Esophagus (tissue), 2 donors: ENCODE measurements around the gene VTI1B. TPM values are rescaled to one million over a fixed set of nuclear protein-coding genes. Genes with fewer than 3 reads are reported as not detected.
"Not testable (repeated sequence)": the region's sequence is repeated elsewhere in the genome, so short reads cannot be mapped to it uniquely, and the experiment has no call there.

Experiments
- H3K27ac ChIP-seq, 2 donors: one replicate each; pipeline ENCODE4 v1.5.1; 2013; ENCODE audit warnings: low read depth in 2 of 2, mild to moderate bottlenecking in 2 of 2, inconsistent platforms in 1 of 2, low read length in 1 of 2, moderate library complexity in 1 of 2
- H3K27me3 ChIP-seq, 2 donors: one replicate each; pipeline ENCODE4 v1.6.1; 2013; ENCODE audit warnings: low read length in 2 of 2, control low read depth in 1 of 2, mild to moderate bottlenecking in 1 of 2; ENCODE audit not compliant: insufficient read depth in 2 of 2, control insufficient read depth in 1 of 2
- H3K36me3 ChIP-seq, 2 donors: one replicate each; pipeline ENCODE4 v1.6.1; 2013; ENCODE audit warnings: low read length in 1 of 2; ENCODE audit not compliant: control insufficient read depth in 2 of 2, insufficient read depth in 2 of 2
- H3K4me1 ChIP-seq, 2 donors: one replicate each; pipeline ENCODE4 v1.6.1; 2013; ENCODE audit warnings: low read length in 1 of 2; ENCODE audit not compliant: control insufficient read depth in 2 of 2, insufficient read depth in 2 of 2
- H3K4me3 ChIP-seq, 2 donors: one replicate each; pipeline ENCODE4 v1.5.1; 2013; ENCODE audit warnings: low read length in 2 of 2, mild to moderate bottlenecking in 2 of 2, low read depth in 1 of 2, moderate library complexity in 1 of 2
- H3K9me3 ChIP-seq, 2 donors: one replicate each; pipeline ENCODE4 v1.6.1; 2013; ENCODE audit warnings: mild to moderate bottlenecking in 2 of 2, low read depth in 1 of 2, low read length in 1 of 2, moderate library complexity in 1 of 2; ENCODE audit not compliant: control insufficient read depth in 2 of 2, insufficient read depth in 1 of 2
- WGBS, 2 donors: extraction: QIAGEN DNeasy Blood & Tissue Kit; methylation state at CpG; one replicate each; pipeline ENCODE4 v1.1.7; 2013; 5-methylcytosine and 5-hydroxymethylcytosine counted together
- polyA plus RNA-seq, 2 donors: library from polyadenylated mRNA; stranded (reverse); fragments of 200-250 nt; gene quantifications; one replicate each; pipeline ENCODE4 v1.2.3, GENCODE V29; 2013
- donor health status: healthy with polysubstance abuse.
- donor health status: Bipolar disorder and iron deficiency.

VTI1B gene
- polyA plus RNA-seq, 2 donors = 57.0 to 58.3 TPM

- Histone ChIP-seq H3K9me3 (no peaks in the 10 kb centered on the region), H3K27ac (no peak overlapping the region), H3K27me3 (no peaks in the 10 kb centered on the region), H3K4me1 (no peaks in the 10 kb centered on the region), H3K36me3 (peaks cover 0 to 8% of the 10 kb centered on the region in 2 donors), H3K4me3 (no peak overlapping the region)
- 73 to 74% methylated on average over 5 of the region's 5 CpGs for WGBS, 2 donors
These were observed 32.3 kb downstream of the VTI1B start for GRCh38 chr14:67641902-67642749.

- no peaks in the 10 kb centered on the region for H3K9me3 ChIP-seq
These were observed 33.0 kb downstream of the VTI1B start for GRCh38 chr14:67641480-67641879.

GRCh38 chr14:67638642-67639041 is 35.8 kb downstream of the VTI1B start:
- H3K27ac ChIP-seq = no peak overlapping the region
- no peaks in the 10 kb centered on the region for H3K4me1 ChIP-seq
- 91 to 94% methylated on average over 3 of the region's 3 CpGs for whole genome bisulfite sequencing, 2 donors
- no peaks in the 10 kb centered on the region for H3K27me3 ChIP-seq
- no peak overlapping the region for H3K4me3 ChIP-seq
- no peaks in the 10 kb centered on the region for H3K36me3 ChIP-seq
- H3K9me3 ChIP-seq = no peaks in the 10 kb centered on the region

More at GRCh38 chr14:67641480-67641879, 33.0 kb downstream of the VTI1B start:
- Histone ChIP-seq H3K36me3 (peaks cover 0 to 8% of the 10 kb centered on the region in 2 donors), H3K4me3 (no peak overlapping the region), H3K27me3 (no peaks in the 10 kb centered on the region), H3K4me1 (no peaks in the 10 kb centered on the region), H3K27ac (no peak overlapping the region)
- WGBS, 2 donors = 92 to 98% methylated on average over 1 of the region's 1 CpG

DNA sequence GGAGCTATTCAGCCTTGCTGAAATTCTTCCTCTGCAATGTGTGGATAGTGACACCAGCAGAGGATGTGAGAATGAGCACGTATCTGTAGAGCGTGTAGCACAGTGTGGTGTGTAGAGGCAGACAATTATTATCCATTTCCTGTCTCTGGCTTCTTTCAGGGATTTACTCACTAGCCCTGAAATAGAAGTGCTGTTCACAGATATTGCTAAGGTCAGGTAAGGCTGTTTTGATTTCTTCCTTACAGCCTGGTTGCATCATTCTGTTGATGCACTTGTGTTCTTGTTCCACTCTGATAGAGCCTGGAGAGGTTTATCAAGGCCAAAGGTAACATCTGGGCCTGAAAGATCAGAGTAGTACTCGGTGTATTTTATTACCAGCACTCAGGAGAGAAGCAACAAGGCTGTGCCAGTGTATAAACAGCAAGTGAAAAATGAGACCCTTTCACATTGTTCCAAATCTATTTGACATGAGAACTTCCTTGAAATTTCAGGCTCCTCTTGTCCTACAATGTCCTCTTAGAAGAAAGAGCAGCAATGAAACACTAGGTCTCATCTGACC is 38.0 kb downstream of the VTI1B start:
- no peak overlapping the region for H3K4me3 ChIP-seq
- 78 to 86% methylated on average over 3 of the region's 3 CpGs for WGBS, 2 donors
- no peaks in the 10 kb centered on the region for H3K9me3 ChIP-seq
- no peak overlapping the region for H3K27ac ChIP-seq
- H3K36me3 ChIP-seq = no peaks in the 10 kb centered on the region
- no peaks in the 10 kb centered on the region for H3K4me1 ChIP-seq
- H3K27me3 ChIP-seq = no peaks in the 10 kb centered on the region

DNA sequence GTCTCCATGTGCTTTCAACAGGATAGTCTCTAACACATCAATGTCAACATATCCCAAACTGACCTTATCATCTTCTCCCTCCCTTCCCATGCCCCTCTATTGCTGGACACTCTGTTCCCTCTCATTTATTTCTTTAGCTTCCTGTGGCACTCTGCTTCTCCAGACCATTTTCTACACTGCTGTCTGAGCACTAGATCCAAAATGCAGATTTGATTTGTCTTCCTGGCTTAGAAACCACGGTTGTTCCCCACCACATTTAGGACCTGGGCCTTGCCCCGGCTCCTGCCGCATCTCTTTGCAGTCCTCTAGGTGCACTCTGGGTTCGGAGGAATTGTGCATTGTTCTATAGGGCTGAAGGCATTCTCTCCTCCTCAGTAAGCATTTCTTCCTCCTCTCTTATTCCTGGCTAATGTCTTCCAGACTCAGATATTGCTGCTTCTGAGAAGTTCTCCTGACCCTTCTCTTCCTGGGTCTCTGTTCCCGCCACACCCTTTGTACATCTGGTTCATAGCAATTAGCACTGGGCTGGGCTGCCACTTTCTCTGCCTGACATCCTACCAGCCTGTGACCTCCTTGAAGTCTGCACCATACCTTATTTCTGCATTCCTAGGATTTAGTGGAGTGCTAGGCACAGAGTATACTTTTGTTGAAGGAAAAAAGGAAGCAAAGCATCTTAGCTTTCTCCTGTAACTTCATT is 40.8 kb downstream of the VTI1B start:
- Histone ChIP-seq H3K27ac (no peak overlapping the region), H3K4me1 (no peaks in the 10 kb centered on the region), H3K4me3 (no peak overlapping the region), H3K27me3 (no peaks in the 10 kb centered on the region), H3K9me3 (no peaks in the 10 kb centered on the region), H3K36me3 (no peaks in the 10 kb centered on the region)
- WGBS, 2 donors = 88 to 93% methylated on average over 5 of the region's 5 CpGs

GRCh38 chr14:67630938-67631337 is 43.5 kb downstream of the VTI1B start:
- no peaks in the 10 kb centered on the region for H3K9me3 ChIP-seq
- no peaks in the 10 kb centered on the region for H3K36me3 ChIP-seq
- H3K27ac ChIP-seq = no peak overlapping the region
- WGBS, 2 donors = 82 to 84% methylated on average over 5 of the region's 5 CpGs
- H3K4me3 ChIP-seq = no peak overlapping the region
- H3K27me3 ChIP-seq = no peaks in the 10 kb centered on the region
- H3K4me1 ChIP-seq = no peaks in the 10 kb centered on the region

- H3K4me3 ChIP-seq = no peak overlapping the region
- WGBS, 2 donors = 92 to 94% methylated on average over 4 of the region's 4 CpGs
- H3K4me1 ChIP-seq = no peaks in the 10 kb centered on the region
These were observed 44.2 kb downstream of the VTI1B start for GRCh38 chr14:67630186-67630585.

DNA sequence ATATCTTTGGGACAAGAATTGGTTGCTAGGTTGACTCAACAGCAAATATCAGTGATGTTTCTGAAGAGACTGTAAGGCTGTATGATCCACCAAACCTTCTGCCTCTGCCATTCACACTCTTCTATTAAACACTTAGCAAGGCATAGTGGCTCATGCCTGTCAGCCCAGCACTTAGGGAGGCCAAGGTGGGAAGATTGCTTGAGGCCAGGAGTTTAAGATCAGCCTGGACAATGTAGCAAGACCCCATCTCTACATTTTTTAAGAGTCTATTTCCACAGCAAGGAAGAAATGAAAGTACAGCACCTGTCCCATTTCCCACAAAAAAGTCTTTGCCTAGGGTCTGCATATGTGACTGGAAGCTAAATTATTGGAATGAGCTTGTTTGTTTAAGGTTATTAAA is 46.9 kb downstream of the VTI1B start:
- no peak overlapping the region for H3K4me3 ChIP-seq
- H3K27me3 ChIP-seq = no peaks in the 10 kb centered on the region
- no peak overlapping the region for H3K27ac ChIP-seq
- no peaks in the 10 kb centered on the region for H3K36me3 ChIP-seq
- no peaks in the 10 kb centered on the region for H3K4me1 ChIP-seq
- H3K9me3 ChIP-seq = no peaks in the 10 kb centered on the region

More at GRCh38 chr14:67630186-67630585, 44.2 kb downstream of the VTI1B start:
- Histone ChIP-seq H3K36me3 (no peaks in the 10 kb centered on the region), H3K9me3 (no peaks in the 10 kb centered on the region), H3K27ac (no peak overlapping the region), H3K27me3 (no peaks in the 10 kb centered on the region)

DNA sequence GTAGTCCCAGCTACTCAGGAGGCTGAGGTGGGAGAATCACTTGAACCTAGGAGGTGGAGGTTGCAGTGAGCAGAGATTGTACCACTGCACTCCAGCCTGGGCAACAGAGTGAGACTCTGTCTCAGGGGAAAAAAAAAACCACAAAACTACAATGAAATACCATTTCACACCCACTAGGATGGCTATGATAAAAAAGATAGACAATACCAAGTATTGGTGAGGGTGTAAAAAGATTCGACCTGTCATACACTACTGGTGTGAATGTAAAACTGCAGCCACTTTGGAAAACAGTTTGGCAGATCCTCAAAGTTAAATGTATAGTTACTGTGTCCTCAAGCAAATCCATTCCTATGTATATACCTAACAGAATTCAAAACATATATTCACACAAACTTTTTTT is 48.3 kb downstream of the VTI1B start:
- not testable (repeated sequence) for H3K4me1 ChIP-seq, H3K36me3 ChIP-seq, H3K27me3 ChIP-seq, H3K4me3 ChIP-seq, H3K27ac ChIP-seq, H3K9me3 ChIP-seq
- WGBS, 2 donors = 85 to 91% methylated on average over 1 of the region's 1 CpG
